Endothelial cell of hepatic sinusoid (primary cell): ENCODE data around the gene TMED8.
"Not testable (repeated sequence)": the region's sequence is repeated elsewhere in the genome, so short reads cannot be mapped to it uniquely, and the experiment has no call there.

Source experiments
- in situ Hi-C: cut with HindIII; loops from 2 replicates; pipeline ENCODE4 v1.10.0; 2017; ENCODE audit warnings: low sequenced_read_pairs

The TMED8 gene

GRCh38 chr14:77364146-77364545 lies 12.7 kb downstream of the TMED8 start:
- in situ Hi-C loops = no loop called here

GRCh38 chr14:77359626-77360025 lies 17.3 kb downstream of the TMED8 start:
- in situ Hi-C loops = no loop called here

- in situ Hi-C loops = no loop called here
These were observed 20.0 kb downstream of the TMED8 start for GRCh38 chr14:77356899-77357298.

GRCh38 chr14:77355811-77356210 lies 21.1 kb downstream of the TMED8 start:
- in situ Hi-C loops = no loop called here

GRCh38 chr14:77353469-77354141 lies 23.3 kb downstream of the TMED8 start:
- in situ Hi-C loops = no loop called here

- in situ Hi-C loops = no loop called here
These were observed 29.1 kb downstream of the TMED8 start for GRCh38 chr14:77347751-77348150.

GRCh38 chr14:77346495-77346894 lies 30.4 kb downstream of the TMED8 start:
- in situ Hi-C loops = no loop called here

GRCh38 chr14:77344377-77344996 lies 32.4 kb downstream of the TMED8 start:
- in situ Hi-C loops = no loop called here

GRCh38 chr14:77343662-77344061 lies 33.2 kb downstream of the TMED8 start:
- in situ Hi-C loops = no loop called here

GRCh38 chr14:77342726-77343397 lies 34.0 kb downstream of the TMED8 start:
- in situ Hi-C loops = no loop called here

GRCh38 chr14:77340389-77340788 lies 36.5 kb downstream of the TMED8 start:
- in situ Hi-C loops = no loop called here

GRCh38 chr14:77339407-77339806 lies 37.5 kb downstream of the TMED8 start:
- in situ Hi-C loops = no loop called here

GRCh38 chr14:77338302-77338701 lies 38.6 kb downstream of the TMED8 start:
- in situ Hi-C loops = no loop called here

- in situ Hi-C loops = no loop called here
These were observed 39.0 kb downstream of the TMED8 start for GRCh38 chr14:77337880-77338279.

- in situ Hi-C loops = not testable (repeated sequence)
These were observed 39.6 kb downstream of the TMED8 start for GRCh38 chr14:77337255-77337654.

- in situ Hi-C loops = no loop called here
These were observed 41.3 kb downstream of the TMED8 start for GRCh38 chr14:77335576-77335975.

GRCh38 chr14:77329872-77330271 lies 47.0 kb downstream of the TMED8 start:
- in situ Hi-C loops = no loop called here

GRCh38 chr14:77327111-77327510 lies 49.8 kb downstream of the TMED8 start:
- in situ Hi-C loops = no loop called here

GRCh38 chr14:77325746-77326094 lies 51.2 kb downstream of the TMED8 start:
- in situ Hi-C loops = no loop called here

GRCh38 chr14:77324816-77325745 lies 51.8 kb downstream of the TMED8 start:
- in situ Hi-C loops = no loop called here

GRCh38 chr14:77324289-77324688 lies 52.6 kb downstream of the TMED8 start:
- in situ Hi-C loops = no loop called here
